K562 (cell line): ENCODE data around the gene ANKRD6. TPM values are rescaled to one million over a fixed set of nuclear protein-coding genes. Genes with fewer than 3 reads are reported as not detected.

Experiments used
- C11orf30 ChIP-seq: fragments of 450-650 bp; IDR thresholded peaks from 2 replicates; pipeline ENCODE4 v1.6.1; 2016; ENCODE audit warnings: low read depth, mild to moderate bottlenecking
- GABPA ChIP-seq: fragments of 200-800 bp; sonication (Bioruptor generic); conservative IDR thresholded peaks from 2 replicates; pipeline ENCODE4 v1.6.1; 2016; ENCODE audit warnings: low read depth, missing genetic modification characterization, missing compliant biosample characterization
- NONO ChIP-seq, 2 experiments: fragments of 200-400 bp in 1 of 2; fragments of 450-650 bp in 1 of 2; formaldehyde crosslinking in 1 of 2; IDR thresholded peaks; 2 replicates each; pipeline ENCODE4 v1.6.1; 2017; ENCODE audit warnings: low read depth in 2 of 2, mild to moderate bottlenecking in 2 of 2, moderate library complexity in 2 of 2, low read length in 1 of 2
- POLR2AphosphoS5 ChIP-seq: IDR thresholded peaks from 2 replicates; pipeline ENCODE4 v1.6.1; 2011; ENCODE audit warnings: mild to moderate bottlenecking, low read depth, low read length, moderate library complexity; ENCODE audit not compliant: control insufficient read depth, insufficient read depth
- POLR2H ChIP-seq: IDR thresholded peaks from 2 replicates; pipeline ENCODE4 v1.6.1; 2016; ENCODE audit warnings: missing genetic modification characterization, low read depth, mild to moderate bottlenecking, control low read depth, missing compliant biosample characterization, moderate library complexity
- PTRF ChIP-seq: fragments of 450-650 bp; IDR thresholded peaks from 2 replicates; pipeline ENCODE4 v1.6.1; 2016; ENCODE audit warnings: mild to moderate bottlenecking, missing genetic modification characterization, missing compliant biosample characterization
- SIN3B ChIP-seq: fragments of 450-650 bp; IDR thresholded peaks from 2 replicates; pipeline ENCODE4 v1.6.1; 2017; ENCODE audit warnings: low read depth, mild to moderate bottlenecking, moderate library complexity
- TRIM28 ChIP-seq: fragments of 450-650 bp; IDR thresholded peaks from 2 replicates; pipeline ENCODE4 v1.6.1; 2017
- ZBTB40 ChIP-seq, 2 experiments: fragments of 450-650 bp in 1 of 2; sonication (generic) in 1 of 2; formaldehyde crosslinking in 1 of 2; IDR thresholded peaks; 2 replicates each; pipeline versions ENCODE4 v1.7.1 to v1.9.0; 2016 to 2022; ENCODE audit warnings: inconsistent platforms in 1 of 2, mild to moderate bottlenecking in 1 of 2, missing genetic modification reagents in 1 of 2
- polyA plus RNA-seq, 8 experiments: library from polyadenylated mRNA; depleted of rRNA in 4 of 8; stranded (reverse) in 5 of 8; unstranded in 3 of 8; fragments of >200 nt; fragmentation: Nextera tagmentation in 2 of 8; fragmentation: Illumina TruSeq in 1 of 8; extraction: Ambion mirVana in 2 of 8; extraction: Trizol in 1 of 8; gene quantifications; 2 replicates each; pipeline versions ENCODE4 v1.2.1 to v1.2.3, GENCODE V29; 2011 to 2014; ENCODE audit warnings: inconsistent platforms in 1 of 8, missing spikeins in 1 of 8
- total RNA-seq, 7 experiments: library from RNA; depleted of rRNA in 6 of 7; stranded (reverse); fragments of >200 nt in 6 of 7; fragmentation: Illumina TruSeq in 2 of 7; extraction: Trizol in 2 of 7; gene quantifications; 2 replicates each; pipeline versions ENCODE4 v1.2.1 to v1.2.3, GENCODE V29; 2011 to 2021; ENCODE audit warnings: low replicate concordance in 1 of 7
- TF ChIP-seq, protein P1 (sequence below), 2 experiments: fragments of 450-650 bp; conservative IDR thresholded peaks; 2 replicates each; pipeline ENCODE4 v1.6.1; 2017; ENCODE audit warnings: mild to moderate bottlenecking in 2 of 2, moderate library complexity in 2 of 2
- TF ChIP-seq, protein P2 (sequence below): fragments of 250-450 bp; sonication (Bioruptor Pico); IDR thresholded peaks from 2 replicates; pipeline ENCODE4 v1.4.0; 2020; ENCODE audit warnings: mild to moderate bottlenecking, moderate library complexity

The ANKRD6 gene
- total and polyA plus RNA-seq, 9 of the 15 experiments (the other 6 are each of a cell fraction or from before 2014, with no cell fraction given): 0.04 to 0.22 (median 0.08) TPM; not detected in 4

DNA sequence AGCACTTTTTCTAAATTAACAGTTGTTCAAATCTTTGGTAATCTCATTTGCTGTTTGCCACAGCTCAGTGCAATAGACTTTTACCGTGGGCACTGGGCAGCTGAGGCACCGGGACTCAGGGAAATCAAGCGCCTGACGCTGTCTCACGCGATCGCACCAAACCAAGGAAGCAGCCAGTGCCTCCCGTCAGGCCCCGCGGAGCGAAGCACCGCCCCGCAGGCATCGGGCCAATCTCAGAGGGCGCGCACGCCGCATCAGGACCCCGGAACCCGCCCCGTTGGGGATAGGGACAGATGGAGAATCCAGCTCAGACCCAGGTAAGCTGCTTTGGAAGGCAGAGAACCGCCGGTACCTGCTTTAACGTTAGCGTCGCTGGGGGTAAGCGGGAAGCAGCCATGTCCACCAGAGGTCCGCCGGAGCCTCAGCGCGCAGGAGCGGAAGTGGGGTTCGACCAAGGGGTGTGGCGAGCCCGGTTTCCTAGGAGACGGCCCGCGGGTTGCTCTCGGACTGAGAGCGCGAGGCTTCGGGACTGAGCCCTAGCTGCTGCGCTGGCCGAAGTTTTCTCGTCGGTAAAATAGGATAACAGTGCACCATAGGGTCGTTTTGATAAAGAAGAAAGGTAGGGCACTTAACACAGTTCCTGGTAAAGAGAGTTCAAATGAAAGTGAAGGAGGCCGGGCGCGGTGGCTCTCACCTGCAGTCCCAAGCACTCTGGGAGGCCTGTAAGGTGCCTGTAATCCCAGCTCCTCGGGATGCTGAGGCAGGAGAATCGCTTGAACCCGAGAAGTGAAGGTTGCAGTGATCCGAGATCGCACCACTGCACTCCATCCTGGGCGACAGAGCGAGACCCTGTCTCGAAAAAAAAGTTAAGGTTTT, 205.6 kb downstream of the ANKRD6 start, which contains the start of gene LYRM2 (continued):
- TF ChIP-seq ZBTB40 (IDR thresholded peaks at IDR 0.05): peak; percentile 67
- no peak for TF ChIP-seq ZBTB40 (CRISPR knock-in tag; IDR thresholded peaks at IDR 0.05)
- no peak for TF ChIP-seq TRIM28
- TF ChIP-seq PTRF: no peak
- TF ChIP-seq GABPA (tag): peak; percentile 87
- TF ChIP-seq POLR2AphosphoS5: peak; percentile 79
- 0 out of 4 replicates have a peak, but pooled peaks of 1 of the 2 experiments have one; percentile 47 for TF ChIP-seq NONO (IDR thresholded peaks at IDR 0.05; ENCODE audit: low read depth in 2 of 2, low read length in 1 of 2)
- TF ChIP-seq, protein P1, sequence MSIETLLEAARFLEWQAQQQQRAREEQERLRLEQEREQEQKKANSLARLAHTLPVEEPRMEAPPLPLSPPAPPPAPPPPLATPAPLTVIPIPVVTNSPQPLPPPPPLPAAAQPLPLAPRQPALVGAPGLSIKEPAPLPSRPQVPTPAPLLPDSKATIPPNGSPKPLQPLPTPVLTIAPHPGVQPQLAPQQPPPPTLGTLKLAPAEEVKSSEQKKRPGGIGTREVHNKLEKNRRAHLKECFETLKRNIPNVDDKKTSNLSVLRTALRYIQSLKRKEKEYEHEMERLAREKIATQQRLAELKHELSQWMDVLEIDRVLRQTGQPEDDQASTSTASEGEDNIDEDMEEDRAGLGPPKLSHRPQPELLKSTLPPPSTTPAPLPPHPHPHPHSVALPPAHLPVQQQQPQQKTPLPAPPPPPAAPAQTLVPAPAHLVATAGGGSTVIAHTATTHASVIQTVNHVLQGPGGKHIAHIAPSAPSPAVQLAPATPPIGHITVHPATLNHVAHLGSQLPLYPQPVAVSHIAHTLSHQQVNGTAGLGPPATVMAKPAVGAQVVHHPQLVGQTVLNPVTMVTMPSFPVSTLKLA (conservative IDR thresholded peaks at IDR 0.05): peak; percentile 84 to 91
- TF ChIP-seq SIN3B: 0 out of 2 replicates have a peak, but pooled peaks have one; percentile 64
- peak; percentile 81 for TF ChIP-seq POLR2H (tag)
- TF ChIP-seq C11orf30: peak; percentile 65; the same call in 1 of the 2 replicates
- TF ChIP-seq, protein P2, sequence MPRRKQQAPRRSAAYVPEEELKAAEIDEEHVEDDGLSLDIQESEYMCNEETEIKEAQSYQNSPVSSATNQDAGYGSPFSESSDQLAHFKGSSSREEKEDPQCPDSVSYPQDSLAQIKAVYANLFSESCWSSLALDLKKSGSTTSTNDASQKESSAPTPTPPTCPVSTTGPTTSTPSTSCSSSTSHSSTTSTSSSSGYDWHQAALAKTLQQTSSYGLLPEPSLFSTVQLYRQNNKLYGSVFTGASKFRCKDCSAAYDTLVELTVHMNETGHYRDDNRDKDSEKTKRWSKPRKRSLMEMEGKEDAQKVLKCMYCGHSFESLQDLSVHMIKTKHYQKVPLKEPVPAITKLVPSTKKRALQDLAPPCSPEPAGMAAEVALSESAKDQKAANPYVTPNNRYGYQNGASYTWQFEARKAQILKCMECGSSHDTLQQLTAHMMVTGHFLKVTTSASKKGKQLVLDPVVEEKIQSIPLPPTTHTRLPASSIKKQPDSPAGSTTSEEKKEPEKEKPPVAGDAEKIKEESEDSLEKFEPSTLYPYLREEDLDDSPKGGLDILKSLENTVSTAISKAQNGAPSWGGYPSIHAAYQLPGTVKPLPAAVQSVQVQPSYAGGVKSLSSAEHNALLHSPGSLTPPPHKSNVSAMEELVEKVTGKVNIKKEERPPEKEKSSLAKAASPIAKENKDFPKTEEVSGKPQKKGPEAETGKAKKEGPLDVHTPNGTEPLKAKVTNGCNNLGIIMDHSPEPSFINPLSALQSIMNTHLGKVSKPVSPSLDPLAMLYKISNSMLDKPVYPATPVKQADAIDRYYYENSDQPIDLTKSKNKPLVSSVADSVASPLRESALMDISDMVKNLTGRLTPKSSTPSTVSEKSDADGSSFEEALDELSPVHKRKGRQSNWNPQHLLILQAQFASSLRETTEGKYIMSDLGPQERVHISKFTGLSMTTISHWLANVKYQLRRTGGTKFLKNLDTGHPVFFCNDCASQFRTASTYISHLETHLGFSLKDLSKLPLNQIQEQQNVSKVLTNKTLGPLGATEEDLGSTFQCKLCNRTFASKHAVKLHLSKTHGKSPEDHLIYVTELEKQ: no peak
